Activated T-helper 1 cell treated with anti-CD3 and anti-CD28 coated beads, Interleukin-2, amount 50 U/mL, for 16 hours (primary cell): ENCODE results near the gene IER2.
"Not testable (repeated sequence)": the region's sequence is repeated elsewhere in the genome, so short reads cannot be mapped to it uniquely, and the experiment has no call there.

ENCODE experiments used
- DNase-seq, 2 donors: peaks; one replicate each; pipeline ENCODE4 v3.0.0-alpha.2; 2020; ENCODE audit warnings: low read depth in 1 of 2, low spot score in 1 of 2

The IER2 gene

DNA sequence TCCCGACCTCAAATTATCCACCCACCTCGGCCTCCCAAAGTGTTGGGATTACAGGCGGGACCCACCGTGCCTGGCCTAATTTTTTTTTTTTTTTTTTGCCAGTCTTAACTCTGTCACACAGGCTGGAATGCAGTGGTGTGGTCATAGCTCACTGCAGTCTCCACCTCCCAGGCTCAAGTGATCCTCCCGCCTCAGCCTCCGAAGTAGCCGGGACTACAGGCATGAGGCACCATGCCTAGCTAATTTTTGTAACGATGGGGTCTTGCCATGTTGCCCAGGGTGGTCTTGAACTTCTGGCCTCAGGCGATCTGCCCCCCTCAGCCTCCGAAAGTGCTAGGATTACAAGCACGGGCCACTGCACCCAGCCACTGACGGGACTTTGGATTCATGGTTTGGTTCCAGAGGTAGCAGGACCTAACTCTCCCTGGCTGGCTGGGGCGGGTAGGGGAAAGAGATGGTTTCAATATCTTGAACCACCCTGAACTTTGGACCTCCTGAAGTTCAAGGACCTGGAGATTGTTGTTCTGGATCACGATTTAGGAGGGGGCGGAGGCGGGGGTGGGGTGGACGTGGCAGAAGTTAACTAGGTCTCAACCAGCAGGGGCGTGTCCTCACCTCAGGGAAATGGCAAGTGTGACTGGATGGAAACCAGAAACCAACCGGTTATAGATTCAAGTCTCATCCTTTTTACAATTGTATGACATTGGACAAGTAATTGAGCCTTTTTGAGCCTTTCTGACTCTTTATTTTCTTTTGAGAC is 40.8 kb downstream of the IER2 start:
- DNase-seq = no peak

- DNase-seq = peak; percentile 35 to 38
Observed at GRCh38 chr19:13195678-13196077, 45.5 kb downstream of the IER2 start.

DNA sequence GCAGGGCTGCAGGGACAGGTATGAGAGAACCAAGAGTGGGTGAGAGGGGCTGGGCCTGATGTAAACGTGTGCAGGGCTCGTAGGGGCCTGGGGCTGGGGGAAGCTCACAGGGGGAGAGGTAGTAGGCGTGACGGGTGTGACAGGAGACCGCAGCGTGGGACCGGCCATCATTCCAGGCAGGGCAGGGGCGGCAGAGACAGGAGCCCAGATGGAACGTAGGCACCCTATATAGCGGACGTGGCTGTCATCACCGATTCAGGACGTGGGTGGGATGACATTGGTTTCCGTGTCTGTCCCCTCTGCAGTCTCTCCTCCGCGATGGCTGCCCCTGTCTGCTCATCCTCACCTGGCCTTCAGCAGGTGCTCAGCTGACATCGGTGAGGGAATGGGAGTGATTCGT is 48.4 kb downstream of the IER2 start:
- no peak for DNase-seq

GRCh38 chr19:13202112-13202511 is 51.9 kb downstream of the IER2 start:
- DNase-seq = not testable (repeated sequence)
